Neural cell (in vitro differentiated cells): Measurements from ENCODE around the gene PRDX6.

Source experiments
- CTCF ChIP-seq: fragments of 450-650 bp; IDR thresholded peaks from 2 replicates; pipeline ENCODE4 v1.5.1; 2014; ENCODE audit warnings: antibody characterized with exemption, mild to moderate bottlenecking, moderate library complexity; ENCODE audit not compliant: poor library complexity, severe bottlenecking
- EP300 ChIP-seq: fragments of 450-650 bp; conservative IDR thresholded peaks from 2 replicates; pipeline ENCODE4 v1.6.1; 2014; ENCODE audit warnings: antibody characterized with exemption, mild to moderate bottlenecking, moderate library complexity; ENCODE audit not compliant: poor library complexity, severe bottlenecking
- EZH2 ChIP-seq: fragments of 200-600, 300-800 bp; shearing (Covaris generic), sonication (generic); IDR thresholded peaks from 2 replicates; pipeline ENCODE4 v1.6.1; 2014; ENCODE audit warnings: antibody characterized with exemption, low read length, borderline replicate concordance, mild to moderate bottlenecking; ENCODE audit not compliant: insufficient read depth, poor library complexity, severe bottlenecking
- MXI1 ChIP-seq: fragments of 450-650 bp; conservative IDR thresholded peaks from 2 replicates; pipeline ENCODE4 v1.6.1; 2014; ENCODE audit warnings: antibody characterized with exemption, mild to moderate bottlenecking; ENCODE audit not compliant: poor library complexity, severe bottlenecking
- POLR2AphosphoS5 ChIP-seq: IDR thresholded peaks from 2 replicates; pipeline ENCODE4 v1.6.1; 2012
- RAD21 ChIP-seq: fragments of 450-650 bp; conservative IDR thresholded peaks from 2 replicates; pipeline ENCODE4 v1.6.1; 2014; ENCODE audit warnings: antibody characterized with exemption, mild to moderate bottlenecking, moderate library complexity
- REST ChIP-seq: IDR thresholded peaks from 2 replicates; pipeline ENCODE4 v1.6.1; 2012; ENCODE audit warnings: borderline replicate concordance
- SMC3 ChIP-seq: fragments of 450-650 bp; conservative IDR thresholded peaks from 2 replicates; pipeline ENCODE4 v1.6.1; 2014; ENCODE audit warnings: antibody characterized with exemption, mild to moderate bottlenecking, moderate library complexity; ENCODE audit not compliant: poor library complexity
- TAF1 ChIP-seq: IDR thresholded peaks from 2 replicates; pipeline ENCODE4 v1.6.1; 2012; ENCODE audit warnings: low read depth

- TF ChIP-seq EZH2 (no peak), CTCF (no peak), SMC3 (peak; percentile 50), TAF1 (no peak), EP300 (no peak), REST (no peak), POLR2AphosphoS5 (peak; percentile 42), MXI1 (peak; percentile 74), RAD21 (peak; percentile 33)
Observed at GRCh38 chr1:173476665-173477285, 360 bp upstream of the PRDX6 start.
